ENCODE data around the gene ING4. TPM values are rescaled to one million over a fixed set of nuclear protein-coding genes. Genes with fewer than 3 reads are reported as not detected.

The ING4 gene
- total RNA-seq, 1 experiment from 2014 or later: 23.0 TPM

DNA sequence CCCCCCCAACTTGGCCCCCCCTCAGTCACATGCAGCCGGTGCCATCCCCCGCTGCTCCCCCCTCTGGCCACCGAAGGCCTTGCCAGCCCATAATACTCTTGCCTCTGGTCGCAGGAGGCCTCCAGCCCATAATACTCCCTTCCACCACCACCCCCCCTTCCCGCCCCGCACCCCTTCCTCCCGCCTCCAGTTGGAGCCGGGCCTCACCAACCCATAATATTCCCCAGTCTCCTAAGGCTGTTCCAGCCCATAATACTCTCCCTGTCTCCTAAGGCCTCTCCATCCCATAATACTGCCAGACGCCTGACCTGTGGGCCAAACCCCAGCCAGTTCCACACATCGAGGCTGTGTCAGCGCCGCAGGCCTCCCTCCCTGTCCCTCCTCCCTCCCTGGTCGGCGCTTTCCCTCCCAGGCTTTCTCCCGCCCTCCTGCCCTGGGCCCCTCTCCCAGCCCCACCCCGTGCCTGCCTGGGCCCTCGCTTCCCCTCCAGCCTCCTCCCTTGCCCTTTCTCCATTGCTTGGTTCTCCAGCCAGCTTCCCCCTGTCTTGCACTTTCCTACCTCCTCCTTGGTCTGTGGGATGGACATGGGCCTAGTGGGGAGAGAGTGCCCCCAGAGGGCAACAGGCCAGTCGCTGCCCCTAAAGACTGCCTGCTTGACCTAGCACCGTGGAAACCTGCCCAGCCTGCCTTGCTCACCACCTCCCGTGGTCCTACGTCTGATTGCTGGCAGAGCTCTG, 49.0 kb downstream of the ING4 start:
- POLR2A ChIA-PET: interaction anchor here (0.8 to 2.9 kb wide), 3 partner anchors 75 to 277 kb away, joined by 4 to 25 read pairs (median 5); partner anchors contain the start of genes GAPDH and ZNF384
- CTCF ChIA-PET: interaction anchor here (0.7 to 3.0 kb wide), 19 partner anchors 9 to 312 kb away, joined by 3 to 23 read pairs (median 3); partner anchors contain the start of genes ACRBP, GAPDH, LPAR5 and MLF2
- Mint-ChIP-seq H3K27ac (peak overlapping the region; percentile 73), H3K4me3 (peak overlapping the region; percentile 49), H3K27me3 (ENCODE audit: low read depth) (peaks cover 7% of the 10 kb centered on the region), H3K9me3 (no peaks in the 10 kb centered on the region), H3K36me3 (no peaks in the 10 kb centered on the region), H3K4me1 (peaks cover 37% of the 10 kb centered on the region)
- TF ChIP-seq, protein P1, sequence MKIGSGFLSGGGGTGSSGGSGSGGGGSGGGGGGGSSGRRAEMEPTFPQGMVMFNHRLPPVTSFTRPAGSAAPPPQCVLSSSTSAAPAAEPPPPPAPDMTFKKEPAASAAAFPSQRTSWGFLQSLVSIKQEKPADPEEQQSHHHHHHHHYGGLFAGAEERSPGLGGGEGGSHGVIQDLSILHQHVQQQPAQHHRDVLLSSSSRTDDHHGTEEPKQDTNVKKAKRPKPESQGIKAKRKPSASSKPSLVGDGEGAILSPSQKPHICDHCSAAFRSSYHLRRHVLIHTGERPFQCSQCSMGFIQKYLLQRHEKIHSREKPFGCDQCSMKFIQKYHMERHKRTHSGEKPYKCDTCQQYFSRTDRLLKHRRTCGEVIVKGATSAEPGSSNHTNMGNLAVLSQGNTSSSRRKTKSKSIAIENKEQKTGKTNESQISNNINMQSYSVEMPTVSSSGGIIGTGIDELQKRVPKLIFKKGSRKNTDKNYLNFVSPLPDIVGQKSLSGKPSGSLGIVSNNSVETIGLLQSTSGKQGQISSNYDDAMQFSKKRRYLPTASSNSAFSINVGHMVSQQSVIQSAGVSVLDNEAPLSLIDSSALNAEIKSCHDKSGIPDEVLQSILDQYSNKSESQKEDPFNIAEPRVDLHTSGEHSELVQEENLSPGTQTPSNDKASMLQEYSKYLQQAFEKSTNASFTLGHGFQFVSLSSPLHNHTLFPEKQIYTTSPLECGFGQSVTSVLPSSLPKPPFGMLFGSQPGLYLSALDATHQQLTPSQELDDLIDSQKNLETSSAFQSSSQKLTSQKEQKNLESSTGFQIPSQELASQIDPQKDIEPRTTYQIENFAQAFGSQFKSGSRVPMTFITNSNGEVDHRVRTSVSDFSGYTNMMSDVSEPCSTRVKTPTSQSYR (CRISPR knock-in tag; IDR thresholded peaks at IDR 0.05): no peak
- TF ChIP-seq FOXK1 (CRISPR knock-in tag; IDR thresholded peaks at IDR 0.05) (peak; percentile 70), ZNF121 (CRISPR knock-in tag; IDR thresholded peaks at IDR 0.05) (no peak), GTF2I (CRISPR knock-in tag; conservative IDR thresholded peaks at IDR 0.05) (0 out of 2 replicates have a peak, but pooled peaks have one; percentile 14), ZNF671 (CRISPR knock-in tag; IDR thresholded peaks at IDR 0.05) (0 out of 2 replicates have a peak, but pooled peaks have one; percentile 53), ZNF396 (CRISPR knock-in tag; IDR thresholded peaks at IDR 0.05; ENCODE audit: borderline replicate concordance) (peak; percentile 88; the same call in 1 of the 2 replicates)
- TF ChIP-seq, protein P2, sequence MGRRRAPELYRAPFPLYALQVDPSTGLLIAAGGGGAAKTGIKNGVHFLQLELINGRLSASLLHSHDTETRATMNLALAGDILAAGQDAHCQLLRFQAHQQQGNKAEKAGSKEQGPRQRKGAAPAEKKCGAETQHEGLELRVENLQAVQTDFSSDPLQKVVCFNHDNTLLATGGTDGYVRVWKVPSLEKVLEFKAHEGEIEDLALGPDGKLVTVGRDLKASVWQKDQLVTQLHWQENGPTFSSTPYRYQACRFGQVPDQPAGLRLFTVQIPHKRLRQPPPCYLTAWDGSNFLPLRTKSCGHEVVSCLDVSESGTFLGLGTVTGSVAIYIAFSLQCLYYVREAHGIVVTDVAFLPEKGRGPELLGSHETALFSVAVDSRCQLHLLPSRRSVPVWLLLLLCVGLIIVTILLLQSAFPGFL (CRISPR knock-in tag; IDR thresholded peaks at IDR 0.05; ENCODE audit: borderline replicate concordance): no peak
- TF ChIP-seq, protein P3, sequence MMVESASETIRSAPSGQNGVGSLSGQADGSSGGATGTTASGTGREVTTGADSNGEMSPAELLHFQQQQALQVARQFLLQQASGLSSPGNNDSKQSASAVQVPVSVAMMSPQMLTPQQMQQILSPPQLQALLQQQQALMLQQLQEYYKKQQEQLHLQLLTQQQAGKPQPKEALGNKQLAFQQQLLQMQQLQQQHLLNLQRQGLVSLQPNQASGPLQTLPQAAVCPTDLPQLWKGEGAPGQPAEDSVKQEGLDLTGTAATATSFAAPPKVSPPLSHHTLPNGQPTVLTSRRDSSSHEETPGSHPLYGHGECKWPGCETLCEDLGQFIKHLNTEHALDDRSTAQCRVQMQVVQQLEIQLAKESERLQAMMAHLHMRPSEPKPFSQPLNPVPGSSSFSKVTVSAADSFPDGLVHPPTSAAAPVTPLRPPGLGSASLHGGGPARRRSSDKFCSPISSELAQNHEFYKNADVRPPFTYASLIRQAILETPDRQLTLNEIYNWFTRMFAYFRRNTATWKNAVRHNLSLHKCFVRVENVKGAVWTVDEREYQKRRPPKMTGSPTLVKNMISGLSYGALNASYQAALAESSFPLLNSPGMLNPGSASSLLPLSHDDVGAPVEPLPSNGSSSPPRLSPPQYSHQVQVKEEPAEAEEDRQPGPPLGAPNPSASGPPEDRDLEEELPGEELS (CRISPR knock-in tag; IDR thresholded peaks at IDR 0.05): peak; percentile 55; the same call in 1 of the 2 replicates
- TF ChIP-seq, protein P4, sequence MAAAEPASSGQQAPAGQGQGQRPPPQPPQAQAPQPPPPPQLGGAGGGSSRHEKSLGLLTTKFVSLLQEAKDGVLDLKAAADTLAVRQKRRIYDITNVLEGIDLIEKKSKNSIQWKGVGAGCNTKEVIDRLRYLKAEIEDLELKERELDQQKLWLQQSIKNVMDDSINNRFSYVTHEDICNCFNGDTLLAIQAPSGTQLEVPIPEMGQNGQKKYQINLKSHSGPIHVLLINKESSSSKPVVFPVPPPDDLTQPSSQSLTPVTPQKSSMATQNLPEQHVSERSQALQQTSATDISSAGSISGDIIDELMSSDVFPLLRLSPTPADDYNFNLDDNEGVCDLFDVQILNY (CRISPR knock-in tag; IDR thresholded peaks at IDR 0.05): 0 out of 2 replicates have a peak, but pooled peaks have one; percentile 48
- TF ChIP-seq, protein P5, sequence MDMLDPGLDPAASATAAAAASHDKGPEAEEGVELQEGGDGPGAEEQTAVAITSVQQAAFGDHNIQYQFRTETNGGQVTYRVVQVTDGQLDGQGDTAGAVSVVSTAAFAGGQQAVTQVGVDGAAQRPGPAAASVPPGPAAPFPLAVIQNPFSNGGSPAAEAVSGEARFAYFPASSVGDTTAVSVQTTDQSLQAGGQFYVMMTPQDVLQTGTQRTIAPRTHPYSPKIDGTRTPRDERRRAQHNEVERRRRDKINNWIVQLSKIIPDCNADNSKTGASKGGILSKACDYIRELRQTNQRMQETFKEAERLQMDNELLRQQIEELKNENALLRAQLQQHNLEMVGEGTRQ (CRISPR knock-in tag; IDR thresholded peaks at IDR 0.05): peak; percentile 30; the same call in 1 of the 2 replicates
- TF ChIP-seq, protein P6, sequence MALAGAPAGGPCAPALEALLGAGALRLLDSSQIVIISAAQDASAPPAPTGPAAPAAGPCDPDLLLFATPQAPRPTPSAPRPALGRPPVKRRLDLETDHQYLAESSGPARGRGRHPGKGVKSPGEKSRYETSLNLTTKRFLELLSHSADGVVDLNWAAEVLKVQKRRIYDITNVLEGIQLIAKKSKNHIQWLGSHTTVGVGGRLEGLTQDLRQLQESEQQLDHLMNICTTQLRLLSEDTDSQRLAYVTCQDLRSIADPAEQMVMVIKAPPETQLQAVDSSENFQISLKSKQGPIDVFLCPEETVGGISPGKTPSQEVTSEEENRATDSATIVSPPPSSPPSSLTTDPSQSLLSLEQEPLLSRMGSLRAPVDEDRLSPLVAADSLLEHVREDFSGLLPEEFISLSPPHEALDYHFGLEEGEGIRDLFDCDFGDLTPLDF (CRISPR knock-in tag; IDR thresholded peaks at IDR 0.05): peak; percentile 47; the same call in 1 of the 2 replicates
- TF ChIP-seq, protein P7, sequence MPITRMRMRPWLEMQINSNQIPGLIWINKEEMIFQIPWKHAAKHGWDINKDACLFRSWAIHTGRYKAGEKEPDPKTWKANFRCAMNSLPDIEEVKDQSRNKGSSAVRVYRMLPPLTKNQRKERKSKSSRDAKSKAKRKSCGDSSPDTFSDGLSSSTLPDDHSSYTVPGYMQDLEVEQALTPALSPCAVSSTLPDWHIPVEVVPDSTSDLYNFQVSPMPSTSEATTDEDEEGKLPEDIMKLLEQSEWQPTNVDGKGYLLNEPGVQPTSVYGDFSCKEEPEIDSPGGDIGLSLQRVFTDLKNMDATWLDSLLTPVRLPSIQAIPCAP (CRISPR knock-in tag; IDR thresholded peaks at IDR 0.05): no peak
- TF ChIP-seq, protein P8, sequence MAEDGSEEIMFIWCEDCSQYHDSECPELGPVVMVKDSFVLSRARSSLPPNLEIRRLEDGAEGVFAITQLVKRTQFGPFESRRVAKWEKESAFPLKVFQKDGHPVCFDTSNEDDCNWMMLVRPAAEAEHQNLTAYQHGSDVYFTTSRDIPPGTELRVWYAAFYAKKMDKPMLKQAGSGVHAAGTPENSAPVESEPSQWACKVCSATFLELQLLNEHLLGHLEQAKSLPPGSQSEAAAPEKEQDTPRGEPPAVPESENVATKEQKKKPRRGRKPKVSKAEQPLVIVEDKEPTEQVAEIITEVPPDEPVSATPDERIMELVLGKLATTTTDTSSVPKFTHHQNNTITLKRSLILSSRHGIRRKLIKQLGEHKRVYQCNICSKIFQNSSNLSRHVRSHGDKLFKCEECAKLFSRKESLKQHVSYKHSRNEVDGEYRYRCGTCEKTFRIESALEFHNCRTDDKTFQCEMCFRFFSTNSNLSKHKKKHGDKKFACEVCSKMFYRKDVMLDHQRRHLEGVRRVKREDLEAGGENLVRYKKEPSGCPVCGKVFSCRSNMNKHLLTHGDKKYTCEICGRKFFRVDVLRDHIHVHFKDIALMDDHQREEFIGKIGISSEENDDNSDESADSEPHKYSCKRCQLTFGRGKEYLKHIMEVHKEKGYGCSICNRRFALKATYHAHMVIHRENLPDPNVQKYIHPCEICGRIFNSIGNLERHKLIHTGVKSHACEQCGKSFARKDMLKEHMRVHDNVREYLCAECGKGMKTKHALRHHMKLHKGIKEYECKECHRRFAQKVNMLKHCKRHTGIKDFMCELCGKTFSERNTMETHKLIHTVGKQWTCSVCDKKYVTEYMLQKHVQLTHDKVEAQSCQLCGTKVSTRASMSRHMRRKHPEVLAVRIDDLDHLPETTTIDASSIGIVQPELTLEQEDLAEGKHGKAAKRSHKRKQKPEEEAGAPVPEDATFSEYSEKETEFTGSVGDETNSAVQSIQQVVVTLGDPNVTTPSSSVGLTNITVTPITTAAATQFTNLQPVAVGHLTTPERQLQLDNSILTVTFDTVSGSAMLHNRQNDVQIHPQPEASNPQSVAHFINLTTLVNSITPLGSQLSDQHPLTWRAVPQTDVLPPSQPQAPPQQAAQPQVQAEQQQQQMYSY (CRISPR knock-in tag; IDR thresholded peaks at IDR 0.05): peak; percentile 79
- DNase-seq (ENCODE audit: low spot score) (peak; percentile 91), ATAC-seq (peak; percentile 86)
